Measurements from ENCODE around the gene BTG1. TPM values are rescaled to one million over a fixed set of nuclear protein-coding genes. Genes with fewer than 3 reads are reported as not detected.

Gene BTG1
- total RNA-seq, 2 experiments from 2014 or later = 113 to 118 TPM

GRCh38 chr12:92147491-92147890, 1.8 kb upstream of the BTG1 start:
- Mint-ChIP-seq H3K9me3 (ENCODE audit: insufficient read depth) (peaks cover 4% of the 10 kb centered on the region), H3K36me3 (ENCODE audit: low read depth) (peaks cover 62% of the 10 kb centered on the region), H3K27me3 (ENCODE audit: low read depth) (no peaks in the 10 kb centered on the region), H3K4me3 (peak overlapping the region; percentile 100), H3K27ac (peak overlapping the region; percentile 83), H3K4me1 (ENCODE audit: low read depth) (peaks cover 20% of the 10 kb centered on the region)
- ChIA-PET POLR2A (interaction anchor here (1.0 to 9.3 kb wide), 10 partner anchors 8 to 423 kb away, joined by 3 to 293 read pairs (median 46); no protein-coding TSS in a partner anchor), CTCF (interaction anchor here (0.7 kb wide), 1 partner anchor 65 kb away, joined by 3 read pairs; no protein-coding TSS in a partner anchor)
- ATAC-seq = no peak
- DNase-seq = no peak

GRCh38 chr12:92146497-92147224, 1.0 kb upstream of the BTG1 start:
- ChIA-PET POLR2A (interaction anchor here (0.6 to 9.3 kb wide), 58 partner anchors 9 to 767 kb away, joined by 3 to 293 read pairs (median 8); no protein-coding TSS in a partner anchor), CTCF (interaction anchor here (0.7 to 5.5 kb wide), 14 partner anchors 10 to 622 kb away, joined by 3 to 42 read pairs (median 4); no protein-coding TSS in a partner anchor)
- Mint-ChIP-seq H3K27me3 (ENCODE audit: low read depth) (no peaks in the 10 kb centered on the region), H3K4me3 (peak overlapping the region; percentile 100), H3K9me3 (ENCODE audit: insufficient read depth) (peaks cover under 1% of the 10 kb centered on the region), H3K4me1 (ENCODE audit: low read depth) (peaks cover 20% of the 10 kb centered on the region), H3K36me3 (ENCODE audit: low read depth) (peaks cover 65% of the 10 kb centered on the region), H3K27ac (peak overlapping the region; percentile 99)
- ATAC-seq (no peak), DNase-seq (no peak)

- POLR2A ChIA-PET = interaction anchor here (0.6 to 9.3 kb wide), 105 partner anchors 10 to 784 kb away, joined by 3 to 293 read pairs (median 5); partner anchors contain the start of gene EEA1
- Mint-ChIP-seq H3K27ac (peak overlapping the region; percentile 99), H3K36me3 (ENCODE audit: low read depth) (peaks cover 72% of the 10 kb centered on the region)
Observed at GRCh38 chr12:92145481-92145730, 240 bp downstream of the BTG1 start.

GRCh38 chr12:92144631-92145480, 790 bp downstream of the BTG1 start:
- DNase-seq (peak; percentile 56), ATAC-seq (peak; percentile 1)
- CTCF ChIA-PET = interaction anchor here (0.8 to 5.5 kb wide), 30 partner anchors 8 to 763 kb away, joined by 3 to 48 read pairs (median 5); no protein-coding TSS in a partner anchor
- peak overlapping the region; percentile 99 for H3K27ac Mint-ChIP-seq
- no peaks in the 10 kb centered on the region for H3K9me3 Mint-ChIP-seq (ENCODE audit: insufficient read depth)
- H3K36me3 Mint-ChIP-seq (ENCODE audit: low read depth) = peaks cover 75% of the 10 kb centered on the region
- H3K27me3 Mint-ChIP-seq (ENCODE audit: low read depth) = no peaks in the 10 kb centered on the region
- POLR2A ChIA-PET = interaction anchor here (0.6 to 9.3 kb wide), 83 partner anchors 10 to 785 kb away, joined by 3 to 293 read pairs (median 6); partner anchors contain the start of gene EEA1
- peaks cover 22% of the 10 kb centered on the region for H3K4me1 Mint-ChIP-seq (ENCODE audit: low read depth)
- peak overlapping the region; percentile 100 for H3K4me3 Mint-ChIP-seq

More at GRCh38 chr12:92145481-92145730, 240 bp downstream of the BTG1 start:
- CTCF ChIA-PET = interaction anchor here (0.6 to 5.5 kb wide), 27 partner anchors 8 to 764 kb away, joined by 3 to 48 read pairs (median 4); no protein-coding TSS in a partner anchor
- no peaks in the 10 kb centered on the region for H3K9me3 Mint-ChIP-seq (ENCODE audit: insufficient read depth)
- peaks cover 20% of the 10 kb centered on the region for H3K4me1 Mint-ChIP-seq (ENCODE audit: low read depth)
- H3K27me3 Mint-ChIP-seq (ENCODE audit: low read depth) = no peaks in the 10 kb centered on the region
- peak overlapping the region; percentile 100 for H3K4me3 Mint-ChIP-seq
- ATAC-seq (peak; percentile 31), DNase-seq (no peak)

- Mint-ChIP-seq H3K9me3 (ENCODE audit: insufficient read depth) (no peaks in the 10 kb centered on the region), H3K4me3 (peak overlapping the region; percentile 100), H3K27me3 (ENCODE audit: low read depth) (no peaks in the 10 kb centered on the region), H3K27ac (peak overlapping the region; percentile 99), H3K4me1 (ENCODE audit: low read depth) (peaks cover 21% of the 10 kb centered on the region), H3K36me3 (ENCODE audit: low read depth) (peaks cover 75% of the 10 kb centered on the region)
- ATAC-seq = peak; percentile 33
- peak; percentile 85 for DNase-seq
- ChIA-PET POLR2A (interaction anchor here (0.6 to 9.3 kb wide), 42 partner anchors 9 to 785 kb away, joined by 3 to 293 read pairs (median 8); partner anchors contain the start of gene EEA1), CTCF (interaction anchor here (0.7 to 5.5 kb wide), 27 partner anchors 11 to 762 kb away, joined by 3 to 48 read pairs (median 4); no protein-coding TSS in a partner anchor)
Observed at GRCh38 chr12:92143686-92144630, 1.7 kb downstream of the BTG1 start.

GRCh38 chr12:92143258-92143657, 2.4 kb downstream of the BTG1 start:
- ATAC-seq (no peak), DNase-seq (no peak)
- Mint-ChIP-seq H3K27ac (peak overlapping the region; percentile 99), H3K4me3 (peak overlapping the region; percentile 100), H3K9me3 (ENCODE audit: insufficient read depth) (no peaks in the 10 kb centered on the region), H3K36me3 (ENCODE audit: low read depth) (peaks cover 76% of the 10 kb centered on the region), H3K4me1 (ENCODE audit: low read depth) (peaks cover 23% of the 10 kb centered on the region), H3K27me3 (ENCODE audit: low read depth) (no peaks in the 10 kb centered on the region)
- ChIA-PET CTCF (interaction anchor here (0.7 to 5.5 kb wide), 22 partner anchors 11 to 762 kb away, joined by 3 to 48 read pairs (median 4); no protein-coding TSS in a partner anchor), POLR2A (interaction anchor here (0.7 to 9.3 kb wide), 22 partner anchors 9 to 764 kb away, joined by 3 to 293 read pairs (median 8); no protein-coding TSS in a partner anchor)

GRCh38 chr12:92142251-92142926, 3.3 kb downstream of the BTG1 start:
- CTCF ChIA-PET = interaction anchor here (0.6 to 5.5 kb wide), 9 partner anchors 10 to 761 kb away, joined by 3 to 48 read pairs (median 10); no protein-coding TSS in a partner anchor

GRCh38 chr12:92141591-92142121, 4.0 kb downstream of the BTG1 start:
- H3K4me1 Mint-ChIP-seq (ENCODE audit: low read depth) = peaks cover 33% of the 10 kb centered on the region
- H3K4me3 Mint-ChIP-seq = peak overlapping the region; percentile 100
- POLR2A ChIA-PET = interaction anchor here (0.5 to 9.3 kb wide), 7 partner anchors 8 to 263 kb away, joined by 3 to 293 read pairs (median 5); no protein-coding TSS in a partner anchor
- CTCF ChIA-PET = interaction anchor here (0.6 to 5.5 kb wide), 7 partner anchors 9 to 760 kb away, joined by 3 to 48 read pairs (median 10); no protein-coding TSS in a partner anchor
- H3K9me3 Mint-ChIP-seq (ENCODE audit: insufficient read depth) = no peaks in the 10 kb centered on the region
- peak overlapping the region; percentile 70 for H3K27ac Mint-ChIP-seq
- peaks cover 81% of the 10 kb centered on the region for H3K36me3 Mint-ChIP-seq (ENCODE audit: low read depth)
- H3K27me3 Mint-ChIP-seq (ENCODE audit: low read depth) = no peaks in the 10 kb centered on the region
- ATAC-seq = no peak
- DNase-seq = peak; percentile 54

More at GRCh38 chr12:92142251-92142926, 3.3 kb downstream of the BTG1 start:
- Mint-ChIP-seq H3K4me3 (peak overlapping the region; percentile 100), H3K4me1 (ENCODE audit: low read depth) (peaks cover 26% of the 10 kb centered on the region), H3K9me3 (ENCODE audit: insufficient read depth) (no peaks in the 10 kb centered on the region), H3K27me3 (ENCODE audit: low read depth) (no peaks in the 10 kb centered on the region), H3K27ac (peak overlapping the region; percentile 99), H3K36me3 (ENCODE audit: low read depth) (peaks cover 74% of the 10 kb centered on the region)
- POLR2A ChIA-PET = interaction anchor here (1.3 to 9.3 kb wide), 8 partner anchors 8 to 331 kb away, joined by 5 to 293 read pairs (median 40); no protein-coding TSS in a partner anchor
- DNase-seq = no peak
- ATAC-seq = no peak

- Mint-ChIP-seq H3K27ac (peak overlapping the region; percentile 76), H3K4me3 (peak overlapping the region; percentile 100), H3K36me3 (ENCODE audit: low read depth) (peaks cover 82% of the 10 kb centered on the region), H3K27me3 (ENCODE audit: low read depth) (no peaks in the 10 kb centered on the region), H3K9me3 (ENCODE audit: insufficient read depth) (no peaks in the 10 kb centered on the region), H3K4me1 (ENCODE audit: low read depth) (peaks cover 39% of the 10 kb centered on the region)
- DNase-seq (no peak), ATAC-seq (no peak)
- CTCF ChIA-PET = interaction anchor here (0.9 to 5.2 kb wide), 4 partner anchors 9 to 760 kb away, joined by 3 to 48 read pairs (median 6); no protein-coding TSS in a partner anchor
- POLR2A ChIA-PET = interaction anchor here (0.5 to 9.3 kb wide), 8 partner anchors 7 to 264 kb away, joined by 3 to 293 read pairs (median 4); no protein-coding TSS in a partner anchor
Observed at GRCh38 chr12:92140896-92141536, 4.6 kb downstream of the BTG1 start.
